ENCODE data around the gene ILKAP.

GRCh38 chr2:238237431-238238135, 34.1 kb upstream of the ILKAP start:
- TF ChIP-seq CHD2 (IDR thresholded peaks at IDR 0.05; ENCODE audit: low read length, partially characterized antibody): no peak
- TF ChIP-seq ZSCAN20 (CRISPR knock-in tag; IDR thresholded peaks at IDR 0.05): no peak
- TF ChIP-seq KDM1A (IDR thresholded peaks at IDR 0.05; ENCODE audit: low read depth): no peak
- TF ChIP-seq CTCF (IDR thresholded peaks at IDR 0.05): no peak
- no peak for TF ChIP-seq RAD21 (conservative IDR thresholded peaks at IDR 0.05 in 1 of 2, IDR thresholded peaks at IDR 0.05 in 1 of 2)
- no peak for TF ChIP-seq EHMT2 (IDR thresholded peaks at IDR 0.05; ENCODE audit: low read depth)
